ENCODE data around the gene FKBP5.

DNA sequence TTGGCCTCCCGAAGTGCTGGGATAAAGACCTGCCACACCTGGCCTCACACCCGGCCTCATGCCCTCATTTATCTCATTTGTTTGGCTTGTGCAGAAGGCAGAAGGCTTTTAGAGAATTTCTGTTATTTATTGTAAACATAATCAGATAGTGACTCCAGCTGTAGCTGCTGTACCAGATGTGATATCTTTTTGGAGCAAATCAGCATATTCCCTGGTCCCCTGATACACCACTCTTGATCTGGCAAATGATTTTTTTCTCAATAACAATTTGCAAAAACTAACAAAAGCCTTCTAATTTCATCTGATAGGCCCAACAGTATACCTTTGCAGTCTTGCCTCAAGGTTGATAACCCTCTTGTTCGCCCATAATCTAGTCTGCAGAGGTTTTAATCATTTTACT lies 149.5 kb downstream of the FKBP5 start:
- TF ChIP-seq, protein P1, sequence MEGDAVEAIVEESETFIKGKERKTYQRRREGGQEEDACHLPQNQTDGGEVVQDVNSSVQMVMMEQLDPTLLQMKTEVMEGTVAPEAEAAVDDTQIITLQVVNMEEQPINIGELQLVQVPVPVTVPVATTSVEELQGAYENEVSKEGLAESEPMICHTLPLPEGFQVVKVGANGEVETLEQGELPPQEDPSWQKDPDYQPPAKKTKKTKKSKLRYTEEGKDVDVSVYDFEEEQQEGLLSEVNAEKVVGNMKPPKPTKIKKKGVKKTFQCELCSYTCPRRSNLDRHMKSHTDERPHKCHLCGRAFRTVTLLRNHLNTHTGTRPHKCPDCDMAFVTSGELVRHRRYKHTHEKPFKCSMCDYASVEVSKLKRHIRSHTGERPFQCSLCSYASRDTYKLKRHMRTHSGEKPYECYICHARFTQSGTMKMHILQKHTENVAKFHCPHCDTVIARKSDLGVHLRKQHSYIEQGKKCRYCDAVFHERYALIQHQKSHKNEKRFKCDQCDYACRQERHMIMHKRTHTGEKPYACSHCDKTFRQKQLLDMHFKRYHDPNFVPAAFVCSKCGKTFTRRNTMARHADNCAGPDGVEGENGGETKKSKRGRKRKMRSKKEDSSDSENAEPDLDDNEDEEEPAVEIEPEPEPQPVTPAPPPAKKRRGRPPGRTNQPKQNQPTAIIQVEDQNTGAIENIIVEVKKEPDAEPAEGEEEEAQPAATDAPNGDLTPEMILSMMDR (IDR thresholded peaks at IDR 0.05) = no peak
- no peak for TF ChIP-seq POLR2A (IDR thresholded peaks at IDR 0.05)

All from adrenal gland (tissue), 5 donors.